GM12864 (cell line): ENCODE results near the gene BEND5.

Source experiments
- DNase-seq: peaks from one replicate; pipeline ENCODE4 v3.0.0-alpha.2; 2011; ENCODE audit warnings: low read depth
- H3K4me3 ChIP-seq: 2 replicates; pipeline ENCODE4 v1.5.1; 2011; ENCODE audit warnings: mild to moderate bottlenecking, low read depth, low read length, control low read depth
- TF ChIP-seq, protein P1 (sequence below): IDR thresholded peaks from 2 replicates; pipeline ENCODE4 v1.5.1; 2011; ENCODE audit warnings: low read depth, mild to moderate bottlenecking, moderate library complexity, low read length, control low read depth, inconsistent platforms; ENCODE audit errors: missing control alignments

Gene BEND5

DNA sequence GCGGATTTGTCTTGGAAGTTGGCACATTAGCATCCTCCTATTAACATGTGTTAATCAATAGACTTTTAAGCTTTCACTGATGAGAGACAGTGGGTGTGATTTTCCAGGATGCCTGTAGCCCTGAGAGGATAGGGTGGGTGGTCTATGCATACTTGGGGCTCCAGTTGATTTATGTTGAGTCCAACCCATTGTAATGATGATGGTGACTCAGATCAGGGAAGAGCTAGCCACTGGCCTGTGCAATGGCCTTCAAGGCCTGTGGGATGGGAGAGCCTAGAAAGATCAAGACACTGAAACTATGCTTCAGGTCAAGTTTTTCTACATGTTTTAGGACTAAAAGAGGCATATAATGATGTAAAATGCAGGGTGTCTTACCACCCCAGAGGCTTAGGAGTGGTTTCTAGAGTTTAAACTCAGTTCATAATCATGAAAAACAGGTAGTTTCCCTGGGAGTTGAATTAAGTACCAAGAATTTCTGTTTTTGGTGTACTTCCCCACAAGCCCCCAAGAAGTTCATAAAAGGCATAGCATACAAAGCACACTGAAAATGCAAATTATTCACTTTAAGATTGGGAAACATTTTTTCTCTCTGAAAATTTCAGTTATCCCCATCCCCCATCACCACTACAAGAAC, 19.9 kb downstream of the BEND5 start:
- no peak for DNase-seq
- no peak overlapping the region for H3K4me3 ChIP-seq
- TF ChIP-seq, protein P1, sequence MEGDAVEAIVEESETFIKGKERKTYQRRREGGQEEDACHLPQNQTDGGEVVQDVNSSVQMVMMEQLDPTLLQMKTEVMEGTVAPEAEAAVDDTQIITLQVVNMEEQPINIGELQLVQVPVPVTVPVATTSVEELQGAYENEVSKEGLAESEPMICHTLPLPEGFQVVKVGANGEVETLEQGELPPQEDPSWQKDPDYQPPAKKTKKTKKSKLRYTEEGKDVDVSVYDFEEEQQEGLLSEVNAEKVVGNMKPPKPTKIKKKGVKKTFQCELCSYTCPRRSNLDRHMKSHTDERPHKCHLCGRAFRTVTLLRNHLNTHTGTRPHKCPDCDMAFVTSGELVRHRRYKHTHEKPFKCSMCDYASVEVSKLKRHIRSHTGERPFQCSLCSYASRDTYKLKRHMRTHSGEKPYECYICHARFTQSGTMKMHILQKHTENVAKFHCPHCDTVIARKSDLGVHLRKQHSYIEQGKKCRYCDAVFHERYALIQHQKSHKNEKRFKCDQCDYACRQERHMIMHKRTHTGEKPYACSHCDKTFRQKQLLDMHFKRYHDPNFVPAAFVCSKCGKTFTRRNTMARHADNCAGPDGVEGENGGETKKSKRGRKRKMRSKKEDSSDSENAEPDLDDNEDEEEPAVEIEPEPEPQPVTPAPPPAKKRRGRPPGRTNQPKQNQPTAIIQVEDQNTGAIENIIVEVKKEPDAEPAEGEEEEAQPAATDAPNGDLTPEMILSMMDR: no peak

DNA sequence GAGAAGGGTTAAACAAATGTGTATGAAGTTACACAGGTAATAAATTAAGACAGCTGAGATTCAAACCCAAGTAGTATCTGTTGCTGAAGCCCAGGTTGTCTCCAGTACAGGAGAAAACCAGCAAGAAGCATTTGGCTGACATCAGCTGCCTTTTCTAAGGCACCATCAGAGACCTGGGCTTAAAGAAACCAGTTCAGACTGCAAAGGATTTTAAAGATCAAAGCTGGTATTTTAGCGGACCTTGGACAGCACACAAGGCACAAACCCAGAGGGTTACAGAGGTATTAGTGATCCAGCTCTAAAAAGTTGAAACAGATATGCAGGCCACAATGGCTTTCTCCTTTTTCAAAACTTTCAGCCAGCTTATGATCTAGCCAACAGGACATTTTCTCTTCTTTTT, 23.4 kb downstream of the BEND5 start:
- TF ChIP-seq, protein P1: no peak
- H3K4me3 ChIP-seq: no peak overlapping the region
- DNase-seq: no peak

DNA sequence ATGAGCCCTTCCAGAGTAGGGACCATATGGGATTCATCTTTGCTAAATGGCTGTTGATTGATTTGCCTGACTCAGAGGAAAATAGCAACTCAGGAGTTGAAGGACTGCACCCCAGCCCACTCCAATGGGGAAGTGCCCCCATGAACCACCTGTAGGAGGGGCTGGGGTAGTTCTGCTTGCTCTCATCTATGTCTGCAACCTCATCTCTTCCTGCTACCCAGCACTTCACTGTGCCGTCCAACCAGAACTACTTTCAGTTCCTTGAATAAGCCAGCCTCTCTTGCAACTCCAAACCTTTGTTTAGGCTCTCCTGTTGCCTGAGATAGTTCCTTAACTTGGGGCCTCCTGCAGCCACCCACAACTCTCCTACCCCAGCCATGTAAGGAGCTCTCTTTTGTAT, 26.6 kb downstream of the BEND5 start:
- peak; percentile 4 for DNase-seq
- TF ChIP-seq, protein P1: no peak
- H3K4me3 ChIP-seq: no peak overlapping the region

DNA sequence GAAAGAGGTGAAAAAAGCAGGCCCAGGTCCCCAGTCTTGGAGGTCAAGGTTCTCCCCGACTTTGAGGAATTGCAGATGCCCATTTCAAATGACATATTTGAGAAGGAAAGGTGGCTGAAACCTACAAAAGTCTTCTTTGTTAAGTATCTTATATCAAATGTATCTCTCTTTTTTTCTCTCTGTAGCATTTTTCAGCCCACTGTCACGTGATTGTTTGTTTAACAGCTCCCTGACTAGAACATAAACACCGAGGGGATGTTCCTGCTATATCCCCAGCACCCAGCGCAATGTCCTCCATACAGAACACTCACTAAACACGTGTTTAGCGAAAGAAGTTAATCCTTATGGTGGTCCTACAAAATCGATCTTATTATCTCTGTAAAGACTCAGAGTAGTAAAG, 27.6 kb downstream of the BEND5 start:
- DNase-seq: no peak
- TF ChIP-seq, protein P1: no peak
- no peak overlapping the region for H3K4me3 ChIP-seq

DNA sequence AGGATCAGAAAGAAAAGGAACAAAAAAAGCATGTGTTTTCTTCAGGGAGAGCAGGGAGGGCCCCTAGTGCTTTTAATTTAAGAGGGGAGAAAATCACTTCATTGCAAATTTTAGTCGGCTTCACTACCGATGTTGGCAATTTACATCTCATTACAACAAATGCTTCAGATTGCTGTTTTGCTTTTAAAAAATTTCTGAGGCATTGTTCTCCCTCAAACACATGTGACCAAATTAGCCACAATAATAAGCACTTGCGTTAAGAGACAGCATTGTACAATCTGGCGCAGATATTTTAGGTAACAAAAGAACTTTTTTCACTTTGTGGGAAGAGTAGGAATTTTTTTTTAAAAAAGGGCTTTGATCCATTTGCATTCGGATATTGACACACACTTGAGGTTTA, 29.8 kb downstream of the BEND5 start:
- DNase-seq: no peak
- TF ChIP-seq, protein P1: no peak
- H3K4me3 ChIP-seq: no peak overlapping the region

DNA sequence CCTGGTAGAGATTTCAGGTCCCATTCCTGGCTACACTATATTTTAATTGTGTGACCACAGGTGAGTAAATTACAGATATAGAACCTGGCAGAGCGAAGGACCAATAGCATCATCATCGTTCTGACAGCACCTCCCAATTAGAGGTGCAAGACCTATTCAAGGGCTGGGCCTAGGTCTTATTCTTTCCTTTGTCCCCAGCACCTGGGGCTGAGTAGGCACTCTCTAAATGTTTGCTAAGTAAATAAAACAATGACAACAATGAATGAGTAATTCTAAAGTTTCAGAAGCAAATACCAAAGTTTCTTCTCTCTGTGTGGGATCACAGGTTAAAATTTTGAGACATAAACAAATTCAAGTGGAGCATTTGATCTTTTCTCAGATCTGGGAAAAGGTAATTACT, 32.7 kb downstream of the BEND5 start:
- TF ChIP-seq, protein P1: no peak
- no peak for DNase-seq
- no peak overlapping the region for H3K4me3 ChIP-seq

DNA sequence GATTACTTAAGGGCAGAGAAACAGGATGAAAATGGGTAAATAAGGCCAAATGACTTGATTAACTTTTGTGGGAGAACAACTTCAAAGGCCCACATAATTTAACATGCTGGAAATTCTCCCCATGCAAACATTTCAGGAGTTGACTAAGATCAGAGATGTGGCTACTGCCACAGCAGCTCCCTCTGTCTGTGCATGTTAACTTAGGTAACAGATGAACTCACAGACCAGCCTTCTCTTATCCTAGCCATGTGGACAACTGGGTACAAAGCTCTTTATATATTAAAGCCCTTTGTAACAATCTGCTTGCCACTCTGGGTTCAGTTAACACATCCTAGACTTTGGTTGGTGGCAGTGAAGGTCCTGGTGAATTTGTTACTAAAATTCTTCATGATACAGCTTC, 33.2 kb downstream of the BEND5 start:
- DNase-seq: no peak
- TF ChIP-seq, protein P1: no peak
- H3K4me3 ChIP-seq: no peak overlapping the region
